DOHH2 (cell line): ENCODE data around the gene PDE8B.

Experiments
- H3F3A ChIP-seq: fragments of 200-600 bp; sonication (generic), shearing (Covaris generic); 2 replicates; pipeline ENCODE4 v1.6.0; 2016; ENCODE audit warnings: antibody characterized with exemption, mild to moderate bottlenecking; ENCODE audit not compliant: control insufficient read depth, insufficient read depth
- H3K27ac ChIP-seq: fragments of 200-600 bp; sonication (generic); 2 replicates; pipeline ENCODE4 v1.5.1; 2014; ENCODE audit warnings: low read depth, mild to moderate bottlenecking, low read length, moderate library complexity
- H3K27me3 ChIP-seq: fragments of 200-600 bp; sonication (generic); 2 replicates; pipeline ENCODE4 v1.6.1; 2014; ENCODE audit warnings: mild to moderate bottlenecking, low read length, mixed read lengths; ENCODE audit not compliant: control insufficient read depth
- H3K36me3 ChIP-seq: fragments of 200-600 bp; sonication (generic); 2 replicates; pipeline ENCODE4 v1.6.1; 2014; ENCODE audit warnings: mild to moderate bottlenecking, low read length, moderate library complexity, mixed read lengths; ENCODE audit not compliant: control insufficient read depth
- H3K4me1 ChIP-seq: fragments of 200-600 bp; sonication (generic); 2 replicates; pipeline ENCODE4 v1.6.1; 2014; ENCODE audit warnings: mild to moderate bottlenecking, low read length, mixed read lengths; ENCODE audit not compliant: control insufficient read depth
- H3K4me2 ChIP-seq: fragments of 200-600 bp; sonication (generic); 2 replicates; pipeline ENCODE4 v1.6.0; 2014; ENCODE audit warnings: mild to moderate bottlenecking, low read length, moderate library complexity
- H3K4me3 ChIP-seq: fragments of 200-600 bp; sonication (generic); 2 replicates; pipeline ENCODE4 v1.5.1; 2014; ENCODE audit warnings: mild to moderate bottlenecking, low read length, mixed read lengths
- H3K79me2 ChIP-seq: fragments of 200-600 bp; sonication (generic); 2 replicates; pipeline ENCODE4 v1.6.1; 2014; ENCODE audit warnings: mild to moderate bottlenecking, low read length, mixed read lengths; ENCODE audit not compliant: control insufficient read depth
- H3K9me2 ChIP-seq: fragments of 200-600 bp; sonication (generic); replicated peaks from 2 replicates; pipeline ENCODE4 v1.6.1; 2014; ENCODE audit warnings: mild to moderate bottlenecking, low read length, mixed read lengths; ENCODE audit not compliant: control insufficient read depth
- H3K9me3 ChIP-seq: fragments of 200-600 bp; sonication (generic); 2 replicates; pipeline ENCODE4 v1.6.1; 2014; ENCODE audit warnings: antibody characterized with exemption, low read length, mixed read lengths; ENCODE audit not compliant: control insufficient read depth, insufficient read depth
- H4K20me1 ChIP-seq: fragments of 200-600 bp; sonication (generic); 2 replicates; pipeline ENCODE4 v1.6.0; 2014; ENCODE audit warnings: low read depth, mild to moderate bottlenecking, antibody characterized with exemption, low read length, moderate library complexity; ENCODE audit not compliant: control insufficient read depth, insufficient read depth
- CTCF ChIP-seq: fragments of 200-600 bp; sonication (generic); IDR thresholded peaks from one replicate; pipeline ENCODE4 v1.5.1; 2014; ENCODE audit warnings: antibody characterized with exemption, mild to moderate bottlenecking, low read depth, low read length; ENCODE audit not compliant: poor library complexity, severe bottlenecking
- EZH2phosphoT487 ChIP-seq: fragments of 200-600 bp; sonication (generic); IDR thresholded peaks from 2 replicates; pipeline ENCODE4 v1.6.1; 2017; ENCODE audit warnings: borderline replicate concordance, mild to moderate bottlenecking, antibody characterized with exemption, low read length, moderate library complexity, mixed read lengths

PDE8B gene

GRCh38 chr5:77391240-77391765, 180.8 kb downstream of the PDE8B start:
- H3K9me2 ChIP-seq, result no peaks in the 10 kb centered on the region
- no peak overlapping the region for H3K27ac ChIP-seq
- H3K27me3 ChIP-seq, result no peaks in the 10 kb centered on the region
- no peaks in the 10 kb centered on the region for H3K36me3 ChIP-seq
- no peak for TF ChIP-seq CTCF
- H3K9me3 ChIP-seq, result no peaks in the 10 kb centered on the region
- H3K79me2 ChIP-seq, result no peaks in the 10 kb centered on the region
- H3K4me1 ChIP-seq, result no peaks in the 10 kb centered on the region
- no peaks in the 10 kb centered on the region for H3F3A ChIP-seq
- no peak overlapping the region for H3K4me2 ChIP-seq
- no peak overlapping the region for H3K4me3 ChIP-seq
- H4K20me1 ChIP-seq, result no peaks in the 10 kb centered on the region

GRCh38 chr5:77394064-77394715, 183.7 kb downstream of the PDE8B start:
- H3K27ac ChIP-seq, result no peak overlapping the region
- H3F3A ChIP-seq, result no peaks in the 10 kb centered on the region
- no peaks in the 10 kb centered on the region for H3K9me2 ChIP-seq
- no peaks in the 10 kb centered on the region for H3K36me3 ChIP-seq
- H3K4me3 ChIP-seq, result no peak overlapping the region
- TF ChIP-seq EZH2phosphoT487 (no peak), CTCF (no peak)
- H3K4me2 ChIP-seq, result no peak overlapping the region
- H3K27me3 ChIP-seq, result no peaks in the 10 kb centered on the region
- H4K20me1 ChIP-seq, result no peaks in the 10 kb centered on the region
- H3K4me1 ChIP-seq, result no peaks in the 10 kb centered on the region
- H3K79me2 ChIP-seq, result no peaks in the 10 kb centered on the region
- no peaks in the 10 kb centered on the region for H3K9me3 ChIP-seq

GRCh38 chr5:77396017-77396416, 185.5 kb downstream of the PDE8B start:
- no peak for TF ChIP-seq CTCF
- TF ChIP-seq EZH2phosphoT487, result no peak
- Histone ChIP-seq H3F3A (no peaks in the 10 kb centered on the region), H3K4me1 (no peaks in the 10 kb centered on the region), H3K9me2 (no peaks in the 10 kb centered on the region), H3K79me2 (no peaks in the 10 kb centered on the region), H3K9me3 (no peaks in the 10 kb centered on the region), H3K4me2 (no peak overlapping the region), H3K27ac (no peak overlapping the region), H4K20me1 (no peaks in the 10 kb centered on the region), H3K4me3 (no peak overlapping the region), H3K27me3 (no peaks in the 10 kb centered on the region), H3K36me3 (no peaks in the 10 kb centered on the region)
